BLaER1 treated with 17β-estradiol and CSF1 and Interleukin-3, amounts not matched to agents 10 nM and 100 nM (cell line): ENCODE data around the gene AOPEP.

Experiments used
- H3K27ac ChIP-seq, 11 experiments: shearing (Covaris generic); formaldehyde crosslinking; 2 replicates each; pipeline ENCODE4 v1.8.1; 2022
- H3K27me3 ChIP-seq, 11 experiments: shearing (Covaris generic); formaldehyde crosslinking; 2 replicates each; pipeline ENCODE4 v1.8.1; 2022
- H3K36me3 ChIP-seq, 11 experiments: shearing (Covaris generic); formaldehyde crosslinking; 2 replicates each; pipeline ENCODE4 v1.8.1; 2022
- H3K4me1 ChIP-seq, 10 experiments: shearing (Covaris generic); formaldehyde crosslinking; 2 replicates each; pipeline ENCODE4 v1.8.1; 2022
- H3K4me2 ChIP-seq, 11 experiments: shearing (Covaris generic); formaldehyde crosslinking; 2 replicates each; pipeline ENCODE4 v1.8.1; 2022
- H3K4me3 ChIP-seq, 10 experiments: shearing (Covaris generic); formaldehyde crosslinking; 2 replicates each; pipeline ENCODE4 v1.8.1; 2022
- H3K9ac ChIP-seq, 11 experiments: shearing (Covaris generic); formaldehyde crosslinking; 2 replicates each; pipeline ENCODE4 v1.8.1; 2022
- H3K9me3 ChIP-seq, 11 experiments: shearing (Covaris generic); formaldehyde crosslinking; replicated peaks in 1 of 11; 2 replicates each; pipeline ENCODE4 v1.8.1; 2022
- H4K20me1 ChIP-seq, 11 experiments: shearing (Covaris generic); formaldehyde crosslinking; 2 replicates each; pipeline ENCODE4 v1.8.1; 2022
- Cebpa-rat ChIP-seq, 11 experiments: shearing (Covaris generic); IDR thresholded peaks; 2 replicates each; pipeline ENCODE4 v1.8.1; 2022

AOPEP gene

DNA sequence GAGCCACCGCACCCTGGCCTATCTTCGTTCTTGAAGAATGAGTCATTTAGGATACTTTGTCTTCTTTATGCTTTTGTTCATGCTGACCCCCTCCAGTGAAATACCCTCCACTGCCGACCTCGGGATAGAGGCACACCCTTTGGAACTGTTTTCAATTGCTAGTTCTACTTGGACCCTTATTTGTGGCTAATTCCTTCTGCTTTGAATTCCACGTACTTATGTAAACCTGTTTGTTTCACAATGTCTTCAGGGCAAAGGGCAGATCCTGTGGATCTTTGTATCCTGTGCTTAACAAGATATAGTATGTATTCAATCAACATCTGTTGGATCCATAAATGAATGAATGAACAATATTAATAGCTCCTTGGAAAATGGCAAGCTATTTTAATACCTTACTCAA, 19.6 kb upstream of the AOPEP start:
- Histone ChIP-seq H3K36me3 (no peaks in the 10 kb centered on the region), H3K9me3 (no peaks in the 10 kb centered on the region), H4K20me1 (no peaks in the 10 kb centered on the region), H3K27me3 (no peaks in the 10 kb centered on the region), H3K4me1 (no peaks in the 10 kb centered on the region), H3K4me2 (no peak overlapping the region), H3K9ac (no peak overlapping the region), H3K4me3 (no peak overlapping the region), H3K27ac (no peak overlapping the region)
- no peak for TF ChIP-seq Cebpa-rat (IDR thresholded peaks at IDR 0.05)

DNA sequence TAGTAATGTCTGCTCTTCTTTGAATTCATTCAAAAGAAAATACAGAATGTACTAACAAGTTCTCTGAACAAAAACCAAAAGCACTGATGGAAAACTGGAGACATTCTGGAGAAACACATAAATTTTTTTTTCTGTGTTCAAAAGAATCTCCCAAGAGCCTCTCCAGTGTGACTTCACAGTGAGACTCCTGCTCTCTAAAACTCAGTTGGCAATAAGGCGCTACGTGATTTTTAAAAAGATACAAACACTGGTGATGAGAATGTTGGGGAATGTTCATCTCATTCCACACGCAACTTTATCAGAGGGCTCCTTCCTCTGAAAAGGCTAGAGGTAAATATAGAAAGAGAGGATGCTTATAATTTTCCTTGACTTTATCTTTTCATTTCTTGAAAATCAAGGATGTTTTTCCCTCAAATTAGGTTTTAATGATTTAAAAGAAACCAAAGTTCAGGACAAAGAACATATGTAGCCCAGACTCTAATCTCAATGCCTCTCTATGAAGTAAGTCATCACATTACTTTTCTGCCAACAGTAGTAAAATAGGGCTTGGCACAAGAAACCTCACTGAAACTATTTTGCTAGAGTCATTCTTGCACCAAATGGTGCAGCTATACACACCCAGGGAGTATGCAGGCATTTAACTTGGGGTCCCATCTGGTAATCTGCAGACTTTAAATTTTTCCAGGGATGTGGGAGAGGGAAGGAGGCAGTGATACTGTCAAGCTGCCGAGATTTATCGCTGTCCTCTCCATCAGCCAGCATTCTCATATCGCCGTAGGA, 12.9 kb upstream of the AOPEP start:
- H3K36me3 ChIP-seq: no peaks in the 10 kb centered on the region
- H3K4me3 ChIP-seq: no peak overlapping the region
- H3K9ac ChIP-seq: no peak overlapping the region
- H3K4me1 ChIP-seq: no peaks in the 10 kb centered on the region
- H3K4me2 ChIP-seq: no peak overlapping the region
- H3K27ac ChIP-seq: no peak overlapping the region
- H3K27me3 ChIP-seq: no peaks in the 10 kb centered on the region
- H4K20me1 ChIP-seq: no peaks in the 10 kb centered on the region
- peaks cover 0 to 18% (median 0%) of the 10 kb centered on the region in 11 experiments; a peak in 12 of 22 replicates for H3K9me3 ChIP-seq
- no peak for TF ChIP-seq Cebpa-rat (IDR thresholded peaks at IDR 0.05)

DNA sequence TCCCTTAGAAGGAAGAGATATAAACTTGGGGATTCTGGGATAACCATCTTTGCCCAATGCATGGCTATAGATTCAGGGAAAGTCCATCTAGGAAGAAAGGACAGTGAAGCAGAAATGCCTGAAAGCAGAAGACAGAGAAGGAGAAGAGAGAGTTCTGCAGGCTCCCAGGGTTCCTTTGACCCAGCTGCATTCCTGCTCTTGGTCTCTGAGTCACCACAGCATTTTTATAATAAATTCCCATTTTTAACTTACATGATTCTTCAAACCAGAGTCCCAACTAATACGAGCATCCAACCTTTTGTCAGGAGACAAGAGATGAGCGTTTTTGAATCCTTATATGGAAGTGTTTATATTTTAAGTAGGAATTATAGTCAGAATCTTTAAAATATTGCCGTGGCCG, 12.0 kb upstream of the AOPEP start:
- Histone ChIP-seq H3K4me1 (no peaks in the 10 kb centered on the region), H3K9ac (no peak overlapping the region), H3K4me2 (no peak overlapping the region), H3K9me3 (peaks cover 0 to 18% (median 0%) of the 10 kb centered on the region in 11 experiments; a peak in 12 of 22 replicates), H3K27ac (no peak overlapping the region), H3K36me3 (no peaks in the 10 kb centered on the region), H3K4me3 (no peak overlapping the region), H3K27me3 (no peaks in the 10 kb centered on the region), H4K20me1 (no peaks in the 10 kb centered on the region)
- TF ChIP-seq Cebpa-rat (IDR thresholded peaks at IDR 0.05): no peak

DNA sequence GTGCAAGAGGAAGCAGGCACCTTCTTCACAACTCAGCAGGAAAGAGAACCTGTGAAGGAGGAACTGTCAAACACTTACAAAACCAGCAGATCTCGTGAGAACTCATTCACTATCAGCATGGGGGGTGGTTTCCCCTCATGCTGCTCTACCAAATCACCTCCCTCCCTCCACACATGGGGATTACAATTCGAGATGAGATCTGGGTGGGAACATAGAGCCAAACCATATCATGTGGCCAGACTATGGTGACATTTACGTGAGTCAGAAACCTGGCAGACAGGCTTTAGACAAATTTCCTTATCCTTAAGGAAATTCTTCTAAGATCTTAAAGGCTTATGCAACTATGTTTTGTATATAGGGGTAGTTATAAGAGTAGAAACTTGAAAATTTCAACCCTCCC, 8.7 kb upstream of the AOPEP start:
- 0 out of 20 replicates have a peak, but pooled peaks cover 0 to 5% (median 0%) of the 10 kb centered on the region in 10 experiments for H3K4me1 ChIP-seq
- no peak overlapping the region for H3K27ac ChIP-seq
- H3K4me2 ChIP-seq: no peak overlapping the region
- TF ChIP-seq Cebpa-rat (IDR thresholded peaks at IDR 0.05): no peak
- no peaks in the 10 kb centered on the region for H3K27me3 ChIP-seq
- H3K9ac ChIP-seq: no peak overlapping the region
- no peak overlapping the region for H3K4me3 ChIP-seq
- no peaks in the 10 kb centered on the region for H4K20me1 ChIP-seq
- no peaks in the 10 kb centered on the region for H3K36me3 ChIP-seq
- peaks cover 0 to 24% (median 15%) of the 10 kb centered on the region in 11 experiments; a peak in 18 of 22 replicates for H3K9me3 ChIP-seq

DNA sequence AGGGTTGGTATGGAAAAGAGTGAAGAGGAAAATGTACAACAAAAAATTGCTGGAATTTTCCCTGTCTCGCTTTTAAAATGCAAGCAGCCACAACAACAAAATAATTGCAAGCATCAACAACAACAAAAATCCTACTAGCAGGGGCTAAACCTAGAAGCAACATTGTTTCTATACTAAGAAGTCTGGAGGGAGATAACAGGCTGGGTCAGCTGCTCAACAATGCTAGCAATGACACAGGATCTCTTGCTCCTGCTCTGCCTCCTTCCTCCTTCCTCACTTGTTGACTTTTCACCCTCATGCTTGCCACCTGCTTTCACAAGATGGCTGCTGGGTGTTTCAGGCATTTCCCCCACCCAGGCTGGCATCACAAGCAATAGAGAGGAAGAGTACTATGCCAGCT, 7.6 kb upstream of the AOPEP start:
- TF ChIP-seq Cebpa-rat (IDR thresholded peaks at IDR 0.05): no peak

DNA sequence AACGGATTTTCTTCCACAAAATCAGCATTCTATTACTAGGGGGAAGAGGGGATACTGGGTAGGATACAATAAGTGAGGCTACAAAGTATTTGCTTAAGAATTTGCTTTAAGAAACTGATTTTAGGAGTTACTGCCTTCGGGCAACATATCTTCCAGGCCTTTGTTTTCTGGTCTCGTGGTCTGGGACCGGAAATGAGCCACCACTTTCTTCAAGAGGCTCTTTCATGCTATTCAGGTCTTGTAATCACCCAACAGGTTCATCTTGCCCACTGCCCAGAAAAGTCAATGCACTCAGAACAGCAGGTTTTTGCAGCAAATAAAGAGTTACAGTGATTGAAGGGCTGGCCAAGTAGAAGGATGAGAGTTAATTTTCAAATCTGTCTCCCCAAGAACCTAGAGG, 6.6 kb upstream of the AOPEP start:
- Histone ChIP-seq H3K4me3 (no peak overlapping the region), H3K9ac (no peak overlapping the region), H3K36me3 (no peaks in the 10 kb centered on the region), H4K20me1 (no peaks in the 10 kb centered on the region), H3K9me3 (peaks cover 0 to 24% (median 15%) of the 10 kb centered on the region in 11 experiments; a peak in 18 of 22 replicates), H3K4me1 (0 out of 20 replicates have a peak, but pooled peaks cover 0 to 5% (median 0%) of the 10 kb centered on the region in 10 experiments), H3K27ac (no peak overlapping the region), H3K27me3 (no peaks in the 10 kb centered on the region), H3K4me2 (no peak overlapping the region)
- no peak for TF ChIP-seq Cebpa-rat (IDR thresholded peaks at IDR 0.05)

More for the DNA sequence above, 7.6 kb upstream of the AOPEP start:
- Histone ChIP-seq H3K4me1 (0 out of 20 replicates have a peak, but pooled peaks cover 0 to 5% (median 0%) of the 10 kb centered on the region in 10 experiments), H3K4me2 (no peak overlapping the region), H3K4me3 (no peak overlapping the region), H4K20me1 (no peaks in the 10 kb centered on the region), H3K9me3 (peaks cover 0 to 24% (median 15%) of the 10 kb centered on the region in 11 experiments; a peak in 18 of 22 replicates), H3K27ac (no peak overlapping the region), H3K27me3 (no peaks in the 10 kb centered on the region), H3K36me3 (no peaks in the 10 kb centered on the region), H3K9ac (no peak overlapping the region)

DNA sequence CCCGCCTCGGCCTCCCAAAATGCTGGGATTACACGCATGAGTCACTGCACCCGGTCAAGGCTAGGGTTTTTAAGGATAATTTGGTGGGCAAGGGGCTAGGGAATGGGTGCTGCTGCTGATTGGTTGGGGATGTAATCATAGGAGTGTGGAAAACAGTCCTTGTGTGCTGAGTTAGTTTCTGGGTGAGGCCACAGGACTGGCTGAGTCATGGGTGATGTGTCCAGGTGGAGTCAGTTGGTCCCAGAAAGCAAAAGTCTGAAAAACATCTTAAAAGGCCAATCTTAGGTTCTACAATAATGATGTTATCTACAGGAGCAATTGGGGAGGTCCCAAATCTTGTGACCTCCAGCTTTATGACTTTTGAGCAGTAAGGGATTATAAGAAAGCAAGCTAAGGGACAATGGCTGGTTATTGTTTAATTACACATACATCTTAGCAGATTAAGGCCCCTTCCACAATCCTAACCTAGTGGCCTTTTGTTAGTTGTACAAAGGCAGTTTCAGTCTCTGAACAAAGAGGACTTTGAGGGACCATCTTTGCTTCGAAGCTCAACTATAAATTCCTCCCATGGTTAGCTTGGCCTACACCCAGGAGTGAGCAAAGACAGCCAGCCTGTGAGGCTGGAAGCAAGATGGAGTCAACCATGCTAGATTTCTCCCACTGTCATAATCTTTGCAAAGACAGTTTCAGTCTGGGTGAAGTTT, 5.5 kb upstream of the AOPEP start:
- Histone ChIP-seq H3K4me2 (no peak overlapping the region), H3K27ac (no peak overlapping the region), H4K20me1 (no peaks in the 10 kb centered on the region), H3K27me3 (no peaks in the 10 kb centered on the region), H3K36me3 (no peaks in the 10 kb centered on the region), H3K9ac (no peak overlapping the region), H3K4me3 (no peak overlapping the region), H3K9me3 (peaks cover 0 to 24% (median 15%) of the 10 kb centered on the region in 11 experiments; a peak in 18 of 22 replicates), H3K4me1 (peaks cover 0 to 5% (median under 1%) of the 10 kb centered on the region in 10 experiments; a peak in 3 of 20 replicates)
- no peak for TF ChIP-seq Cebpa-rat (IDR thresholded peaks at IDR 0.05)

DNA sequence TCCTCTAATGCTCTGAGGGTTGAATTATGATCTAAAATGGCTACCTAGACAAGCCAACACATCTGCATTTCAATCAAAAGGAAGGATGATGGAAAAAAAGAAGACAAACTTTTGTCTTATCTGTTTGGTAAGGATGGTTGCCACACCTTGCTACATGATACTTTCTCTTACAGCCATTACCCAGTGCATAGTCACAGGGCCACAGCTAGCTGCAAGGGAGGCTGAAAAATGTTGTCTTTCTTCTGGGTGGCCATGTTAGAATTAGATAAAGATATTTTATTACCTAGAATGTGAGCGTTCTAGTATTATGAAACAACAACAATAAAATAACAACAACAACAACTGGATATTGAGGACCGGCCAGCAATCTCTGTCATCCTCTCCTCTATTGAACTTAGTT, 4.7 kb upstream of the AOPEP start:
- Histone ChIP-seq H3K27me3 (no peaks in the 10 kb centered on the region), H3K9ac (no peak overlapping the region), H3K36me3 (no peaks in the 10 kb centered on the region), H3K4me2 (no peak overlapping the region), H3K27ac (no peak overlapping the region), H3K4me1 (peaks cover 0 to 5% (median 4%) of the 10 kb centered on the region in 10 experiments; a peak in 4 of 20 replicates), H3K9me3 (peaks cover 0 to 22% (median 14%) of the 10 kb centered on the region in 11 experiments; a peak in 18 of 22 replicates), H4K20me1 (no peaks in the 10 kb centered on the region), H3K4me3 (no peak overlapping the region)
- no peak for TF ChIP-seq Cebpa-rat (IDR thresholded peaks at IDR 0.05)

DNA sequence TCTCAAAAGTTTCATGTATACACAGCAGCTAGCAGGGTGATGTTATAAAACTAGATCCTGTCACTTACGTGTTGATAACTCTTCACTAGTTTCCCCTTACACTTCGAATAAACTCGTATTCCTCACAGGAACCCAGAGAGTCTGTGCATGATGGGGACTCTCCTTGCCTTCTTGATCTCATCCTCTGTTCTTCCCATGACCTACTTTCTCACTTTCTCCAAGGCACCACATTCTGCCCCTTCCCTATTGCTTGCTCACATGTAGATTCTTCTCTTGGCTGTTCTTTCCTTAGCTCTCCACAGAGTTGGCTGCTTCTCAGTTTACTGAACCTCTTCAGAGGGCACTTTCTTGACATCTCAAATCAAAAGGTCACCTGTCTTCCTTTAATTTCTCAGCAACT, 1.2 kb upstream of the AOPEP start:
- peaks cover 9 to 16% (median 12%) of the 10 kb centered on the region in 10 experiments; a peak in 18 of 20 replicates for H3K4me1 ChIP-seq
- H3K9ac ChIP-seq: no peak overlapping the region
- H4K20me1 ChIP-seq: no peaks in the 10 kb centered on the region
- no peaks in the 10 kb centered on the region for H3K27me3 ChIP-seq
- no peak for TF ChIP-seq Cebpa-rat (IDR thresholded peaks at IDR 0.05)
- H3K9me3 ChIP-seq: peaks cover 0 to 16% (median 6%) of the 10 kb centered on the region in 11 experiments; a peak in 11 of 22 replicates
- H3K36me3 ChIP-seq: no peaks in the 10 kb centered on the region
- H3K4me3 ChIP-seq: no peak overlapping the region
- H3K4me2 ChIP-seq: no peak overlapping the region
- H3K27ac ChIP-seq: no peak overlapping the region
